RWPE2 (cell line): Measurements from ENCODE around the gene PI4KA.

Experiments
- ATAC-seq: fragments of 200-7000 bp; cut with Tn5 transposase; 3 replicates; pipeline ENCODE4 v1.9.1; 2021; ENCODE audit warnings: low read depth
- DNase-seq: peaks from one replicate; pipeline ENCODE4 v3.0.0-alpha.2; 2020; ENCODE audit warnings: low spot score
- H3K27ac ChIP-seq: fragments of 450-650 bp; 2 replicates; pipeline ENCODE4 v1.5.1; 2017; ENCODE audit warnings: mild to moderate bottlenecking; ENCODE audit not compliant: poor library complexity, severe bottlenecking
- H3K27me3 ChIP-seq: fragments of 250-450 bp; sonication (Bioruptor Pico); 2 replicates; pipeline ENCODE4 v1.5.1; 2021; ENCODE audit warnings: mild to moderate bottlenecking, moderate library complexity; ENCODE audit not compliant: insufficient read depth, poor library complexity, severe bottlenecking
- H3K36me3 ChIP-seq: fragments of 250-450 bp; sonication (Bioruptor Pico); 2 replicates; pipeline ENCODE4 v1.5.1; 2020; ENCODE audit warnings: low read depth, mild to moderate bottlenecking, moderate library complexity
- H3K4me1 ChIP-seq: fragments of 250-450 bp; sonication (Bioruptor Pico); 2 replicates; pipeline ENCODE4 v1.5.1; 2021; ENCODE audit warnings: mild to moderate bottlenecking, moderate library complexity; ENCODE audit not compliant: insufficient read depth, poor library complexity, severe bottlenecking
- H3K4me3 ChIP-seq: fragments of 250-450 bp; sonication (Bioruptor Pico); 2 replicates; pipeline ENCODE4 v1.5.1; 2021; ENCODE audit warnings: mild to moderate bottlenecking, moderate library complexity; ENCODE audit not compliant: severe bottlenecking
- H3K9me3 ChIP-seq: fragments of 250-450 bp; sonication (Bioruptor Pico); 2 replicates; pipeline ENCODE4 v1.5.1; 2021; ENCODE audit warnings: mild to moderate bottlenecking, moderate library complexity; ENCODE audit not compliant: severe bottlenecking
- CTCF ChIP-seq: fragments of 450-650 bp; IDR thresholded peaks from one replicate; pipeline ENCODE4 v1.5.1; 2017; ENCODE audit warnings: mild to moderate bottlenecking, moderate library complexity; ENCODE audit not compliant: poor library complexity, severe bottlenecking

The PI4KA gene

GRCh38 chr22:20782596-20783299 is 75.9 kb downstream of the PI4KA start:
- Histone ChIP-seq H3K9me3 (no peaks in the 10 kb centered on the region), H3K36me3 (no peaks in the 10 kb centered on the region; the same call in 1 of the 2 replicates), H3K27me3 (no peaks in the 10 kb centered on the region), H3K27ac (no peak overlapping the region), H3K4me3 (no peak overlapping the region), H3K4me1 (peaks cover 10% of the 10 kb centered on the region)
- no peak for TF ChIP-seq CTCF
- ATAC-seq (no peak), DNase-seq (no peak)

DNA sequence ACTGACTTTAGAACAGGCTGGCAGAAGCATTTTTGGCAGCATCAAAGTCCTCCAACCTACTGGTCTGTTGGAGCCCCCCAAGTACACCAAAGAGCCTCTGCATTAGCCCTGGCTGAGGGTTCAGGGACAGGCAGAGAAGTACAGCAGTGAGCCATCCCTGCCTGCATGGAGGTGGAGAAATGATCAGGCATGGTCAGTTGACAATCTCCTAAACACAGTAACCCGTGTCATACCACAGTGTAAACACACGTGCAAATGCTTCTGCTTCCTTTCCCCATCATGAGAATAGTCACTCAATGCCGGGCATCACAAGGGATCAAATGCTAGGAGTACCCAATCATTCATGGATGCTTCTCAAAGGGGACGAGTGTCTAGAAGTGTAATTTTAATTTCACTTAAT is 76.5 kb downstream of the PI4KA start:
- ATAC-seq: no peak
- TF ChIP-seq CTCF: no peak
- Histone ChIP-seq H3K27ac (no peak overlapping the region), H3K9me3 (no peaks in the 10 kb centered on the region), H3K27me3 (no peaks in the 10 kb centered on the region), H3K4me1 (peaks cover 14% of the 10 kb centered on the region), H3K4me3 (no peak overlapping the region), H3K36me3 (no peaks in the 10 kb centered on the region; the same call in 1 of the 2 replicates)
- no peak for DNase-seq

DNA sequence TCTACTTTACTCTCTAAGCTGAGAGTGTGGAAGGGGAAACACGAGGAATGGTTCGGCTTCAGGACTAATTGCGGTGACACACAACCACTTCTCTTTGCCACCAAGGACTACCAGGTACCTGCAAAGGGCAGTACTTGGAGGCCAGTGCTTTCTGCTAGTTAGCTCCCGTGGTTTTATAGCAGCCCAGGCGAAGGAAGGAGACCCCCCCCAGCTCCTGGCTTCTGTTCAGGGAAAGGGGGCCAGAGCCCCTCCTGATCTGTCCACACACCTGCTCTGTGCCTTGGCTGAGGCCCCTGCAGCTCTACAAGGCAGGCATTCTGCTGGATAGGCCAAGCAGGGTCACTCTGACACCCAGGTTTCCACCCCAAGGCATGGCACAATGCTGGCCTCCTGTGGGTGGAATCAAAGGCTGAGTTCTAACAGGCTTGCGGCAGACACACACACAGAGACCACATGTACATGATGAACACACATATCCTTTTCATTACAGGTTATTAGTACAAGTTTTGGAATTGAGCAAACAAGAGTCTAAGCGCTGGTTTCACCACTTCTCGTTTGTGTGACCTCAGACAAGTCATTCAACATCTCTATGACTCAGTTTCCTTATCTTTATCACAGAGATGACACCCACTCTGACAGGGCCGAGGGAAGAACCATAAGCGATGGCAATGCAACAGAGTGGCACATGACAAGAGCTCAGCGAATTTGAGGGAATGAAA is 77.2 kb downstream of the PI4KA start:
- H3K27me3 ChIP-seq: no peaks in the 10 kb centered on the region
- ATAC-seq (no peak), DNase-seq (no peak)
- no peak overlapping the region for H3K4me3 ChIP-seq
- no peak for TF ChIP-seq CTCF
- H3K27ac ChIP-seq: no peak overlapping the region
- H3K36me3 ChIP-seq: no peaks in the 10 kb centered on the region; the same call in 1 of the 2 replicates
- peaks cover 14% of the 10 kb centered on the region for H3K4me1 ChIP-seq
- H3K9me3 ChIP-seq: no peaks in the 10 kb centered on the region

- Histone ChIP-seq H3K27ac (no peak overlapping the region), H3K4me3 (no peak overlapping the region), H3K4me1 (peaks cover 14% of the 10 kb centered on the region), H3K9me3 (no peaks in the 10 kb centered on the region), H3K27me3 (no peaks in the 10 kb centered on the region), H3K36me3 (no peaks in the 10 kb centered on the region)
- no peak for DNase-seq
- no peak for ATAC-seq
- no peak for TF ChIP-seq CTCF
These were observed 78.8 kb downstream of the PI4KA start for GRCh38 chr22:20779818-20780158.
